ENCODE results near the gene TMEM144.
A peak's percentile ranks its signal among the peaks of the same experiment; 100 is the strongest.

TMEM144 gene

GRCh38 chr4:158209825-158210807, at the start of gene TMEM144:
Gene TMEM144, plus strand, starts transcription at chr4:158210486. Its CDS starts 2,182 bp downstream, at chr4:158212668.
- DNase-seq (ENCODE audit: low read depth): peak; percentile 3

- no peak for DNase-seq (ENCODE audit: low read depth)
Measured at GRCh38 chr4:158161551-158162354, 48.5 kb upstream of the TMEM144 start.

GRCh38 chr4:158162631-158163030, 47.7 kb upstream of the TMEM144 start:
- no peak for DNase-seq (ENCODE audit: low read depth)

- DNase-seq (ENCODE audit: low read depth): no peak
Measured at GRCh38 chr4:158163941-158164767, 46.1 kb upstream of the TMEM144 start.

DNA sequence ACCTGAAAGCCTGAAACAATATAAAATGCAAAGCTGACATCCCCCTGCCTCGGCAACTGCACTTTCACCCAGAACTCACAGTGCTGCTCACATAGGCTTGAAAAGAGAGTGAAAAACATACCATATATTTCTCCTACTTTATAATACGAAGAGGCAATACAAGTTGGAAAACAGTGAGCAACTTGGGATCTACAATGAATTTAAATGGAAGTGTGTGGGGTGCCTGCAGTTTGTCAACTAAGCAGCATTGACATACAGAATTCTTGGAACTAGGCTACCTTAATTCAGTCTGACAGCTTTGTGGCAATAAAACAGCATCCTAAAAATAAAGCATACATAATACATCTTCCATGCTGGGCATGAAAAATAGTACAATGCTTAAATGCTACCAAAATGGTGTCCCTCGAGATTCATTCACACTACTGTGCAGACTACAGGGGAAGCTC, 45.5 kb upstream of the TMEM144 start:
- no peak for DNase-seq (ENCODE audit: low read depth)

DNA sequence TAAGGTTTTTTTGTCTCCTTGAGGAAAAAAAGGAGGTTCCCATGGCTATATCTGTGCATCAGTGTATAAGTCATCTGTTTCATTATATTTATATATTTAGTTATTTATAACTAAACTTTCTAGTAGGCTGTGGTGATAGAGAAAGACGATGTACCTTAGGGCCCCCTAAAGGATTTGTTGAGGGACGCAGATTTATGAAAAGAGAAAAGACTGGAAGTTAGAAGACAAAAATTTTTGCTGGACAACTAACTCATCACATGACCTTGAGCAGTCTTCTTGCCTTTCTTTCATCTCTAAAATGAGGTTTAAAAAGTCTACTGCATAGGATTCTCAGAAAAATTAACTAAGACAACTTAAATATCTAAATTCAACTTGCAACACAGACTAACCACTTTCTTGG, 43.6 kb upstream of the TMEM144 start:
- DNase-seq (ENCODE audit: low read depth): no peak

DNA sequence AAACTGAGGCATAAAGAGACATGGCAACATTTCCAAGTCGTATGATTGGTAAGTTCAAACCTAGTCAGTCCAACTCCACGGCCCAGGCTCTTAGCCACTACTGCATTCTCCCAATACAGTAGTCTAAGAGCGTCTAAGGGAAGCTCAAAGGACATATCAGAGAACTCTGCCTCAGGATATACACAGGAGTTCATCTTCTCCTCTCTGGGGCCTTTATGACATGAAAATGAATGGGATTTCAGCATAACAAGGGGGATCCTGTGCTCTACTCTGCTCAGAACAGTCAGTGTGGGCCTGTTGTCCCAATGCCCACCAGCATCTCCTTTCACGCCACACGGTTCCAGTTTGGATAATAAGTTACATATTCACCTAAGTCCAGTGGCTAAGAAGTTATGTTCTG, 41.7 kb upstream of the TMEM144 start:
- DNase-seq (ENCODE audit: low read depth): no peak

DNA sequence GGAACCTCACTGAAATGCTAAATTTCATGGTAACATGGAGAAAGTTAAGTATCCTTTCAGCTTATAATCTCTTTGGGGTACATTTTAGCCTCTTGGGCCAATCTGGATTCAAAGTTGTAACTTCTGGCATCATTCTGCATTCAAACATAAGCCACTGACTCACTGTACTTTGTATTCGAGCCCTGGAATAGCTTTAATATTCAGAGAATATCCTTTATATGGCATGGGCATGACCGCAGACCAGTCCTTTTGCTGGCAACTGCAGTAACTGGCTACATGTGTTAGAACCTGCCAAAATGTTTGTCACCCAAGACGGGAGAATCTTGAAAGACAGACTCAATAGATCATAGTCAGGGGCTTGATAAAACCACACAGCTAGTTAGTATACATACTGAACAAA, 40.8 kb upstream of the TMEM144 start:
- no peak for DNase-seq (ENCODE audit: low read depth)

DNA sequence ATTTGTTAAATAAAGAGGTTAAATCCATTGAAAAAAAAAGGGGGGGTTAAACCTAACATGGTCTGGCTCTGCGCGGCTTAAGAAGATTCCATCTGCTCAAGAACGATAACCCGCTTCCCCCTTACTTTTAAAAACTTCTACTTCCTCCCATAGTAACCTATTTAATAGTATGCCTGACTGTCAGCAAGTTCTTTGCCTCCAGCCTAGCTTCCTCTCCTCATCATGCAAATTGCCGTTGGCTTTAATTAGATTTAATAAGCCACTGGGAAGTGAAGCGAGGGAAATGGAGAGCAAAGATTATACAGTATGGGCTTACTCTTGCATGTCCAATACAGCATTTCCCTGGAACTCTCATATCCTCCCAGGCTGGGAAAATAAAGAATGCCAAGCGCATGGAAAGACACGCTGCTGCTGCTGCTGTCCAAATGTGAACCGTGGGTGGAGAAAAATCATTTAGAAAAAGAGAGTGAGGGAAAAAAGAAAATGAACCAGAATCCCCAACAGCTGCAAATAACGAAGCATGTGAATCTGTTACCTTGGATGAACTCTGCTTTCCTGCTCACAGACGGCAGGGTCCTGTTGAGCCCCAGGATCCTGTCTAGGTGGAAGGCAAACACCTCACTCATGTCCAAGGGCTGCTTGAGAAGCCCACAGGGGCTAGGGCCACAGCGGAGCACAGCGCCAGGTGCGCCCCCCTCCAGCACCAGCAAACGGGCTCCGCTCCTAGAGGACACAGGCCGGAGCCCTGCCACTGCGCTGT, 40.2 kb upstream of the TMEM144 start:
- DNase-seq (ENCODE audit: low read depth): no peak

DNA sequence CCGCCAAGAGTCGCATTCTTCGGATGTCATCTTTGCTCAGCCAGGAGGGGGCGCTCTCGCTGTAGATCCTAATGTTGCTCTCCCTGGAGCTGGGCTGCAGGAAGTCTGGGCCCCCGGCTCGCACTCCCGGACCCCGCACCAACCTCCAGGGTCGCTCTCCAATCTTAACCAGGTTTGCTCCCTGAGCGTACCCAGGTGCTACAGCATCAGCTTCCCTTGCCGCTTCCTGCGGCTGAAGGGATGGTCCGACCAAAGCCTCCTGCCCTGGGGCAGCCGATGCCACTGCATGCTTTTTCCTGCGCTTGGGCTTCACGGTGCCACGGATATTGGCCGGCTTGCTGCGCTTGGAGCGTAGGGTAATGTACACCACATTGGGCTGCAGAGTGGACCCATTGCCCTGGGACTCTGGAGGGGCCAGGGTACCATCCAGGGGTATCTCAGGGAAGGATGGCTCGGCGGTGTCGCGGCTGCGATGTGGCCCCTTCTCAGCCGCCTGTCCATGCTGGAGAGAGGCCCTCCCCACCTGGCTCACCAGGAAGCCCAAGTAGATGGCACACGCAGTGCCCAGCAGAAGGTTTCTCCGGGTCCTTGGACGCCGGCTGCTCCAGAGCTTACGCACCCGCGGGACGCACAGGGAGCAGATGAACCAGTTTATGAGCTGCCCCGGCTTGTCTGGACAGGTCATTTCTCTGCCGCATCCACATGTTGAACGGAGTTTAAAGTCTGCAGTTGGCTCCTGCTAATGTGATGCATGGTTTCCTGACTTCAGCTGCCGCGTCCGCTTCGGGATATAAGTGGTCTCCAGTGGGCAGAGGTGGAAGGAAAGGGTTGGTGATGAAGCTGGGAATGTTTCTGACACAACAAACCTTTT, 39.4 kb upstream of the TMEM144 start:
- DNase-seq (ENCODE audit: low read depth): no peak

DNA sequence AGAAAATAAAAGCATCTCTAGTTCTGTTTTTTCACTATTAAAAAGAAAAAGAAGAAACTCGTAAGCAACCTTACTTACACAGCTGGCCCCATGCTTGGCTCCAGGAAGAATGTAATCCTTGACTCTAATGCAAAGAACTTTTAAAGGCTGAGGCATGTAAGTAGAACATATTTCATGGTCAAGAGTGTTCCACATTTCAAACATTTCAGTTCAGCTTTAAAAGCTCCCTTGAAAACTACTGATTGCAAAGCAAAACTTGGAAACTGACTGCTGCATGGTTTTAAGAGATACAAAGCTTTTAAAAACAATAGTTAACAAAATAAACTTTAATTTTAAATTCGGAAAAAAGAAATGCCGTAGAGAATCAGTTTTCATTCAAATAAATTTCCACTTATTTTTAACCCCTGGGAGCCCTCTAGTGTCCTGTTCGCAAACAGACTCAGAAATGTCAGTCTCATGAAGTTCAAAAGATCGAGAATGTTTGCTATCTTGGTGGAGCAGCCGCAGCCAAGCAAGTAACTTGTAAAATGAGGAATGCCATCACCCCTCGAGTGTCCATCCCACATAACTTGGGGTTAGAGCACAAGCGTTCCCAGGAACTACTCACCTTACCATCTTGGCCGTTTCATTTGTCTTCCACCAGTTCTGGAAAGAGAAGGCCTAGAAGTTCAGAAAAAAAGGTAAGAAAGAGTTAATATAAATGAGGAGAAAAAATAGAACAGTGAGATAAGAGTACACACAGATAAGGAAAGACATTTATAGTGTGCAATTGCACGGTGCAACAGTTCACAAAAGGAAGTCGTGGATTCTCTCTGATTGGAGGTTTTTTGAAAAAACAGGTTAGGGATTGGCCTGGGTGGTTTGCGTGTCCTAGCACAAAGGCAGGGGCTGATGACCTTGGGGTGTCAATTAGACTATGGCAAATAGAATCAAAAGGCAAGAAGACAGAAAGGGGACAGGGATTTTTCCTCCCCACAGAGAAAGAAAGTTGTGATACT, 37.7 kb upstream of the TMEM144 start, which contains the start of gene GASK1B:
Gene GASK1B, minus strand, starts transcription at position 765 of the 998 bp plus-strand sequence. CDS start 1,650 bp downstream, outside the sequence.
- DNase-seq (ENCODE audit: low read depth): no peak

- no peak for DNase-seq (ENCODE audit: low read depth)
Measured at GRCh38 chr4:158176108-158176507, 34.2 kb upstream of the TMEM144 start.

DNA sequence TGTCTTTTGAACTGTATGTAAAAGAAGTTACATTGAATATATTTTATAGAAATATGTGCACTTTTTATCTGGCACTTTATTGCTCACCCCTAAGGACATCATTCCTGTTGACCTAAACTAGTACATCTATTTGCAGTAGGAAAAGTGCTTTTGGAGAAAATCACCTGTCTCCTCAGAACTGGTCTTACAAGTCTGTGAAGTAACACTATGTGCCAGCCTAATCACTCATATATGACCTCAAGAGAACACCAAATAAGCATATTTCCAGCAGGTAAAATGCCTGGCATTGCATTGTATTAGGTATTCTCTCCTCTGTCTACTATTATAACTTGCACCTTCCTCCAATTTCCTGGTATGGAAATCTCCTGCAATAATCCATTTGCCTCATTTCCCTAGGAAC, 33.5 kb upstream of the TMEM144 start:
- DNase-seq (ENCODE audit: low read depth): no peak

- no peak for DNase-seq (ENCODE audit: low read depth)
Measured at GRCh38 chr4:158179465-158179864, 30.8 kb upstream of the TMEM144 start.

- no peak for DNase-seq (ENCODE audit: low read depth)
Measured at GRCh38 chr4:158181906-158182305, 28.4 kb upstream of the TMEM144 start.

- DNase-seq (ENCODE audit: low read depth): no peak
Measured at GRCh38 chr4:158182736-158183135, 27.6 kb upstream of the TMEM144 start.

GRCh38 chr4:158186815-158187214, 23.5 kb upstream of the TMEM144 start:
- no peak for DNase-seq (ENCODE audit: low read depth)

DNA sequence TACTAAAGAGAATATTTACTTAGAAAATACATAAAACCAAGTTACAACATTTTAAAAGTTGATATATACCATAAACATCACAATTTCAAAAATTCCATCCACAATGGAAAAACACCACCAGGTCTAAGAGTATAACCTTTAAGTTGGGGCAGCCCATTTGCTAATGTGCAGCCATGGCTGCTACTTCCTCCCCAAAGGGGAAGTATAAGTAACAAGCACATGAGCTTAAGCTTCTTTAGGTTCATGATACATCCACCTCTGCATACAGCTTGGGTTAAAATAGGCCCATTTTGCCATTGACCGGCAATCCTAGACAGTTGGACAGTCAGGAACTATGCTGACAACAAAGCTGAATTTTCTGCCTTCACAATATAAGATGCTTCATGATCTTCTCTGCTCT, 20.9 kb upstream of the TMEM144 start:
- no peak for DNase-seq (ENCODE audit: low read depth)

DNA sequence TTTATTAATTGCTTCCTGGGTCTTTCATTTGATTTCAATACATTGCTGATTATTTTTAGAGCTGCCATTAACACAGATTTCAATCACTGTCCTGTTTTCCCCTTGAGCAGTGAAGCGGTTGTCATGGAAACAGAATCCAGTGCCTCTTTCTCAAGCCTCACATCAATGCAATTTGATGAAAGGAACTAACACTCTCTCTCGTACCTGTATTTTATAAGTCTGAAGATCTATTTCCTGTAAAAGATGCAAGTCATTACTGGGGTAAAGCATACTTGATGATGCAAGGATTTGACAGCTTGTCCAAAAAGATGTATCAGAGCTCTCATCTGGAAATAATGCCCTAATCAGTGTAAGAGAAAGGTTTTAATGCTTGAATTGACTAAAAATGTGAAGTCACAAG, 19.6 kb upstream of the TMEM144 start:
- no peak for DNase-seq (ENCODE audit: low read depth)
